ENCODE results near the gene PPM1F. TPM values are rescaled to one million over a fixed set of nuclear protein-coding genes. Genes with fewer than 3 reads are reported as not detected.

The PPM1F gene
- total RNA-seq, 5 donors from 2014 or later (not counting 1 experiment from before 2014, with no cell fraction given): 18.7 to 29.9 (median 24.4) TPM

- H3K36me3 ChIP-seq (ENCODE audit: control insufficient read depth in 2 of 2, extremely low read depth in 1 of 2, insufficient read depth in 1 of 2, low read length in 1 of 2): peaks cover 44 to 86% of the 10 kb centered on the region in 2 donors
- ATAC-seq (replicated peaks in 1 of 4) (no peak), DNase-seq (no peak)
- H3K4me3 ChIP-seq (ENCODE audit: control insufficient read depth in 1 of 2, extremely low read depth in 1 of 2, low read length in 1 of 2): no peak overlapping the region
- peaks cover 47% of the 10 kb centered on the region for H3K36me3 Mint-ChIP-seq
- no peaks in the 10 kb centered on the region for H3K27me3 Mint-ChIP-seq
- CTCF ChIA-PET: no interaction called here
- H3K4me3 Mint-ChIP-seq: no peak overlapping the region
- no peaks in the 10 kb centered on the region for H3K9me3 Mint-ChIP-seq
- no peaks in the 10 kb centered on the region for H3K9me3 ChIP-seq
- no peaks in the 10 kb centered on the region for H3K4me1 Mint-ChIP-seq
- POLR2A ChIA-PET: no interaction called here
- 95% methylated on average over 12 of the region's 16 CpGs for WGBS (ENCODE audit: insufficient coverage)
- H3K27ac Mint-ChIP-seq: no peak overlapping the region
- H3K27me3 ChIP-seq (replicated peaks in 1 of 2; ENCODE audit: control insufficient read depth in 2 of 2, extremely low read depth in 1 of 2, insufficient read depth in 2 of 2, low read length in 1 of 2): no peaks in the 10 kb centered on the region
- no peaks in the 10 kb centered on the region for H3K4me1 ChIP-seq (ENCODE audit: control insufficient read depth in 1 of 2, extremely low read depth in 1 of 2, insufficient read depth in 2 of 2, low read length in 2 of 2)
- no peak overlapping the region for H3K27ac ChIP-seq (ENCODE audit: low read length)
Measured at GRCh38 chr22:21966643-21967516, 14.2 kb upstream of the PPM1F start.

- Histone ChIP-seq H3K36me3 (ENCODE audit: control insufficient read depth in 2 of 2, extremely low read depth in 1 of 2, insufficient read depth in 1 of 2, low read length in 1 of 2) (peaks cover 40 to 79% of the 10 kb centered on the region in 2 donors), H3K27me3 (replicated peaks in 1 of 2; ENCODE audit: control insufficient read depth in 2 of 2, extremely low read depth in 1 of 2, insufficient read depth in 2 of 2, low read length in 1 of 2) (no peaks in the 10 kb centered on the region), H3K4me3 (ENCODE audit: control insufficient read depth in 1 of 2, extremely low read depth in 1 of 2, low read length in 1 of 2) (no peak overlapping the region), H3K27ac (ENCODE audit: low read length) (no peak overlapping the region), H3K9me3 (no peaks in the 10 kb centered on the region), H3K4me1 (ENCODE audit: control insufficient read depth in 1 of 2, extremely low read depth in 1 of 2, insufficient read depth in 2 of 2, low read length in 2 of 2) (no peaks in the 10 kb centered on the region)
- H3K27me3 Mint-ChIP-seq: no peaks in the 10 kb centered on the region
- no peaks in the 10 kb centered on the region for H3K9me3 Mint-ChIP-seq
- H3K4me3 Mint-ChIP-seq: no peak overlapping the region
- ATAC-seq (replicated peaks in 1 of 4) (no peak), DNase-seq (no peak)
- H3K27ac Mint-ChIP-seq: no peak overlapping the region
- CTCF ChIA-PET: interaction anchor here in 1 of 2 donors (0.7 kb wide), 1 partner anchor 198 kb away, joined by 3 read pairs; no protein-coding TSS in a partner anchor
- H3K36me3 Mint-ChIP-seq: peaks cover 44% of the 10 kb centered on the region
- 100% methylated on average over 2 of the region's 6 CpGs for WGBS (ENCODE audit: insufficient coverage)
- POLR2A ChIA-PET: no interaction called here
- no peaks in the 10 kb centered on the region for H3K4me1 Mint-ChIP-seq
Measured at GRCh38 chr22:21965762-21966288, 13.2 kb upstream of the PPM1F start.

GRCh38 chr22:21964918-21965484, 12.4 kb upstream of the PPM1F start:
- POLR2A ChIA-PET: no interaction called here
- CTCF ChIA-PET: interaction anchor here in 1 of 2 donors (0.7 kb wide), 1 partner anchor 197 kb away, joined by 3 read pairs; no protein-coding TSS in a partner anchor
- 100% methylated on average over 3 of the region's 6 CpGs for WGBS (ENCODE audit: insufficient coverage)

GRCh38 chr22:21964234-21964633, 11.6 kb upstream of the PPM1F start:
- POLR2A ChIA-PET: no interaction called here
- WGBS (ENCODE audit: insufficient coverage): 99% methylated on average over 13 of the region's 15 CpGs
- H3K4me1 Mint-ChIP-seq: no peaks in the 10 kb centered on the region
- Histone ChIP-seq H3K27me3 (replicated peaks in 1 of 2; ENCODE audit: control insufficient read depth in 2 of 2, extremely low read depth in 1 of 2, insufficient read depth in 2 of 2, low read length in 1 of 2) (no peaks in the 10 kb centered on the region), H3K27ac (ENCODE audit: low read length) (no peak overlapping the region), H3K4me1 (ENCODE audit: control insufficient read depth in 1 of 2, extremely low read depth in 1 of 2, insufficient read depth in 2 of 2, low read length in 2 of 2) (no peaks in the 10 kb centered on the region), H3K36me3 (ENCODE audit: control insufficient read depth in 2 of 2, extremely low read depth in 1 of 2, insufficient read depth in 1 of 2, low read length in 1 of 2) (peaks cover 44 to 72% of the 10 kb centered on the region in 2 donors), H3K9me3 (no peaks in the 10 kb centered on the region), H3K4me3 (ENCODE audit: control insufficient read depth in 1 of 2, extremely low read depth in 1 of 2, low read length in 1 of 2) (no peak overlapping the region)
- ATAC-seq (replicated peaks in 1 of 4): no peak
- no peaks in the 10 kb centered on the region for H3K9me3 Mint-ChIP-seq
- H3K27me3 Mint-ChIP-seq: no peaks in the 10 kb centered on the region
- H3K36me3 Mint-ChIP-seq: peaks cover 43% of the 10 kb centered on the region
- CTCF ChIA-PET: no interaction called here
- H3K27ac Mint-ChIP-seq: no peak overlapping the region
- no peak for DNase-seq
- no peak overlapping the region for H3K4me3 Mint-ChIP-seq

More at GRCh38 chr22:21964918-21965484, 12.4 kb upstream of the PPM1F start:
- Mint-ChIP-seq H3K27me3 (no peaks in the 10 kb centered on the region), H3K9me3 (no peaks in the 10 kb centered on the region), H3K36me3 (peaks cover 40% of the 10 kb centered on the region), H3K4me3 (no peak overlapping the region), H3K4me1 (no peaks in the 10 kb centered on the region), H3K27ac (no peak overlapping the region)
- no peak overlapping the region for H3K4me3 ChIP-seq (ENCODE audit: control insufficient read depth in 1 of 2, extremely low read depth in 1 of 2, low read length in 1 of 2)
- peaks cover 39 to 74% of the 10 kb centered on the region in 2 donors for H3K36me3 ChIP-seq (ENCODE audit: control insufficient read depth in 2 of 2, extremely low read depth in 1 of 2, insufficient read depth in 1 of 2, low read length in 1 of 2)
- H3K27me3 ChIP-seq (replicated peaks in 1 of 2; ENCODE audit: control insufficient read depth in 2 of 2, extremely low read depth in 1 of 2, insufficient read depth in 2 of 2, low read length in 1 of 2): no peaks in the 10 kb centered on the region
- H3K27ac ChIP-seq (ENCODE audit: low read length): no peak overlapping the region
- H3K4me1 ChIP-seq (ENCODE audit: control insufficient read depth in 1 of 2, extremely low read depth in 1 of 2, insufficient read depth in 2 of 2, low read length in 2 of 2): no peaks in the 10 kb centered on the region
- no peaks in the 10 kb centered on the region for H3K9me3 ChIP-seq
- DNase-seq (no peak), ATAC-seq (replicated peaks in 1 of 4) (no peak)

GRCh38 chr22:21963790-21964211, 11.2 kb upstream of the PPM1F start:
- H3K36me3 Mint-ChIP-seq: peaks cover 41% of the 10 kb centered on the region
- no peaks in the 10 kb centered on the region for H3K27me3 Mint-ChIP-seq
- no peaks in the 10 kb centered on the region for H3K4me1 ChIP-seq (ENCODE audit: control insufficient read depth in 1 of 2, extremely low read depth in 1 of 2, insufficient read depth in 2 of 2, low read length in 2 of 2)
- no peak overlapping the region for H3K27ac Mint-ChIP-seq
- H3K27ac ChIP-seq (ENCODE audit: low read length): no peak overlapping the region
- over 99% methylated on average over 16 of the region's 19 CpGs for WGBS (ENCODE audit: insufficient coverage)
- no peaks in the 10 kb centered on the region for H3K9me3 Mint-ChIP-seq
- CTCF ChIA-PET: no interaction called here
- POLR2A ChIA-PET: no interaction called here
- H3K27me3 ChIP-seq (replicated peaks in 1 of 2; ENCODE audit: control insufficient read depth in 2 of 2, extremely low read depth in 1 of 2, insufficient read depth in 2 of 2, low read length in 1 of 2): no peaks in the 10 kb centered on the region
- no peaks in the 10 kb centered on the region for H3K9me3 ChIP-seq
- no peak for DNase-seq
- H3K4me1 Mint-ChIP-seq: no peaks in the 10 kb centered on the region
- H3K4me3 ChIP-seq (ENCODE audit: control insufficient read depth in 1 of 2, extremely low read depth in 1 of 2, low read length in 1 of 2): no peak overlapping the region
- no peak overlapping the region for H3K4me3 Mint-ChIP-seq
- ATAC-seq (replicated peaks in 1 of 4): no peak
- peaks cover 41 to 70% of the 10 kb centered on the region in 2 donors for H3K36me3 ChIP-seq (ENCODE audit: control insufficient read depth in 2 of 2, extremely low read depth in 1 of 2, insufficient read depth in 1 of 2, low read length in 1 of 2)

GRCh38 chr22:21963286-21963685, 10.6 kb upstream of the PPM1F start:
- H3K4me3 Mint-ChIP-seq: no peak overlapping the region
- ChIA-PET CTCF (no interaction called here), POLR2A (no interaction called here)
- no peak overlapping the region for H3K27ac Mint-ChIP-seq
- Histone ChIP-seq H3K36me3 (ENCODE audit: control insufficient read depth in 2 of 2, extremely low read depth in 1 of 2, insufficient read depth in 1 of 2, low read length in 1 of 2) (peaks cover 36 to 68% of the 10 kb centered on the region in 2 donors), H3K4me3 (ENCODE audit: control insufficient read depth in 1 of 2, extremely low read depth in 1 of 2, low read length in 1 of 2) (no peak overlapping the region), H3K9me3 (no peaks in the 10 kb centered on the region), H3K27ac (ENCODE audit: low read length) (no peak overlapping the region), H3K27me3 (replicated peaks in 1 of 2; ENCODE audit: control insufficient read depth in 2 of 2, extremely low read depth in 1 of 2, insufficient read depth in 2 of 2, low read length in 1 of 2) (no peaks in the 10 kb centered on the region), H3K4me1 (ENCODE audit: control insufficient read depth in 1 of 2, extremely low read depth in 1 of 2, insufficient read depth in 2 of 2, low read length in 2 of 2) (no peaks in the 10 kb centered on the region)
- ATAC-seq (replicated peaks in 1 of 4) (no peak), DNase-seq (no peak)
- no peaks in the 10 kb centered on the region for H3K27me3 Mint-ChIP-seq
- no peaks in the 10 kb centered on the region for H3K4me1 Mint-ChIP-seq
- 95% methylated on average over 4 of the region's 7 CpGs for WGBS (ENCODE audit: insufficient coverage)
- no peaks in the 10 kb centered on the region for H3K9me3 Mint-ChIP-seq
- H3K36me3 Mint-ChIP-seq: peaks cover 36% of the 10 kb centered on the region

Data from T-cell (primary cell).